ENCODE results near the gene FAM184B.

- TF ChIP-seq, protein P1, sequence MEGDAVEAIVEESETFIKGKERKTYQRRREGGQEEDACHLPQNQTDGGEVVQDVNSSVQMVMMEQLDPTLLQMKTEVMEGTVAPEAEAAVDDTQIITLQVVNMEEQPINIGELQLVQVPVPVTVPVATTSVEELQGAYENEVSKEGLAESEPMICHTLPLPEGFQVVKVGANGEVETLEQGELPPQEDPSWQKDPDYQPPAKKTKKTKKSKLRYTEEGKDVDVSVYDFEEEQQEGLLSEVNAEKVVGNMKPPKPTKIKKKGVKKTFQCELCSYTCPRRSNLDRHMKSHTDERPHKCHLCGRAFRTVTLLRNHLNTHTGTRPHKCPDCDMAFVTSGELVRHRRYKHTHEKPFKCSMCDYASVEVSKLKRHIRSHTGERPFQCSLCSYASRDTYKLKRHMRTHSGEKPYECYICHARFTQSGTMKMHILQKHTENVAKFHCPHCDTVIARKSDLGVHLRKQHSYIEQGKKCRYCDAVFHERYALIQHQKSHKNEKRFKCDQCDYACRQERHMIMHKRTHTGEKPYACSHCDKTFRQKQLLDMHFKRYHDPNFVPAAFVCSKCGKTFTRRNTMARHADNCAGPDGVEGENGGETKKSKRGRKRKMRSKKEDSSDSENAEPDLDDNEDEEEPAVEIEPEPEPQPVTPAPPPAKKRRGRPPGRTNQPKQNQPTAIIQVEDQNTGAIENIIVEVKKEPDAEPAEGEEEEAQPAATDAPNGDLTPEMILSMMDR (IDR thresholded peaks at IDR 0.05; ENCODE audit: poor library complexity, severe bottlenecking) = no peak
- no peak for TF ChIP-seq SMC3 (conservative IDR thresholded peaks at IDR 0.05; ENCODE audit: poor library complexity)
- TF ChIP-seq TAF1 (IDR thresholded peaks at IDR 0.05; ENCODE audit: low read depth) = no peak
- TF ChIP-seq EZH2 (IDR thresholded peaks at IDR 0.05; ENCODE audit: borderline replicate concordance, insufficient read depth, low read length, poor library complexity, severe bottlenecking) = no peak
- no peak for TF ChIP-seq POLR2AphosphoS5 (IDR thresholded peaks at IDR 0.05)
- TF ChIP-seq RAD21 (conservative IDR thresholded peaks at IDR 0.05) = no peak
Observed at GRCh38 chr4:17712166-17712565, 69.3 kb downstream of the FAM184B start.

Data from neural cell (in vitro differentiated cells).